ENCODE data around the gene SLC16A4. TPM values are rescaled to one million over a fixed set of nuclear protein-coding genes. Genes with fewer than 3 reads are reported as not detected.
A peak's percentile ranks its signal among the peaks of the same experiment; 100 is the strongest.
"Not testable (repeated sequence)": the region's sequence is repeated elsewhere in the genome, so short reads cannot be mapped to it uniquely, and the experiment has no call there.

SLC16A4 gene
- total RNA-seq, 1 donor from 2014 or later, result 14.8 TPM

GRCh38 chr1:110418729-110419128 lies 27.9 kb upstream of the SLC16A4 start:
- Mint-ChIP-seq H3K36me3 (ENCODE audit: low read depth, unreplicated experiment) (no peaks in the 10 kb centered on the region), H3K27ac (ENCODE audit: unreplicated experiment) (no peak overlapping the region), H3K4me3 (ENCODE audit: unreplicated experiment) (no peak overlapping the region), H3K9me3 (ENCODE audit: unreplicated experiment) (peaks cover 11% of the 10 kb centered on the region), H3K4me1 (ENCODE audit: low read depth, unreplicated experiment) (no peaks in the 10 kb centered on the region), H3K27me3 (ENCODE audit: low read depth, unreplicated experiment) (peaks cover 19% of the 10 kb centered on the region)
- Histone ChIP-seq H3K4me2 (ENCODE audit: low read length) (no peak overlapping the region), H4K20me1 (ENCODE audit: insufficient read depth, low read length) (no peaks in the 10 kb centered on the region), H3K9ac (ENCODE audit: low read length) (no peak overlapping the region), H3K36me3 (ENCODE audit: insufficient read depth, low read length) (no peaks in the 10 kb centered on the region), H3K4me1 (ENCODE audit: insufficient read depth, low read length) (no peaks in the 10 kb centered on the region), H3K27ac (ENCODE audit: low read depth, low read length) (no peak overlapping the region), H2AFZ (ENCODE audit: low read depth, low read length) (no peak overlapping the region), H3K27me3 (ENCODE audit: insufficient read depth, low read length) (peaks cover 12% of the 10 kb centered on the region), H3K4me3 (ENCODE audit: insufficient read depth, low read depth, low read length) (no peak overlapping the region), H3K79me2 (ENCODE audit: insufficient read depth, low read length) (no peaks in the 10 kb centered on the region), H3K9me3 (ENCODE audit: insufficient read depth, low read depth, low read length) (no peaks in the 10 kb centered on the region)
- TF ChIP-seq EZH2 (IDR thresholded peaks at IDR 0.05; ENCODE audit: insufficient read depth, low read length) (no peak), CTCF (IDR thresholded peaks at IDR 0.05; ENCODE audit: insufficient read depth, low read depth, low read length) (no peak)
- FAIRE-seq, result no peak
- DNase-seq (ENCODE audit: low read depth), result no peak

GRCh38 chr1:110413045-110413444 lies 22.2 kb upstream of the SLC16A4 start:
- not testable (repeated sequence) for FAIRE-seq; H3K4me3 ChIP-seq (ENCODE audit: insufficient read depth, low read depth, low read length); H3K36me3 Mint-ChIP-seq (ENCODE audit: low read depth, unreplicated experiment); H3K4me3 Mint-ChIP-seq (ENCODE audit: unreplicated experiment); H3K4me1 Mint-ChIP-seq (ENCODE audit: low read depth, unreplicated experiment); H3K36me3 ChIP-seq (ENCODE audit: insufficient read depth, low read length); H3K27ac Mint-ChIP-seq (ENCODE audit: unreplicated experiment); DNase-seq (ENCODE audit: low read depth); H3K4me1 ChIP-seq (ENCODE audit: insufficient read depth, low read length); H2AFZ ChIP-seq (ENCODE audit: low read depth, low read length); H3K9me3 Mint-ChIP-seq (ENCODE audit: unreplicated experiment); H3K27ac ChIP-seq (ENCODE audit: low read depth, low read length); H3K79me2 ChIP-seq (ENCODE audit: insufficient read depth, low read length); H3K9ac ChIP-seq (ENCODE audit: low read length); H3K4me2 ChIP-seq (ENCODE audit: low read length); H3K27me3 ChIP-seq (ENCODE audit: insufficient read depth, low read length); H4K20me1 ChIP-seq (ENCODE audit: insufficient read depth, low read length); H3K9me3 ChIP-seq (ENCODE audit: insufficient read depth, low read depth, low read length)
- peaks cover 17% of the 10 kb centered on the region for H3K27me3 Mint-ChIP-seq (ENCODE audit: low read depth, unreplicated experiment)

GRCh38 chr1:110412576-110412975 lies 21.8 kb upstream of the SLC16A4 start:
- Histone ChIP-seq H3K27me3 (ENCODE audit: insufficient read depth, low read length) (peaks cover 9% of the 10 kb centered on the region), H3K36me3 (ENCODE audit: insufficient read depth, low read length) (no peaks in the 10 kb centered on the region), H2AFZ (ENCODE audit: low read depth, low read length) (no peak overlapping the region), H3K79me2 (ENCODE audit: insufficient read depth, low read length) (peaks cover 5% of the 10 kb centered on the region), H3K4me3 (ENCODE audit: insufficient read depth, low read depth, low read length) (no peak overlapping the region), H3K4me2 (ENCODE audit: low read length) (no peak overlapping the region), H3K27ac (ENCODE audit: low read depth, low read length) (no peak overlapping the region), H4K20me1 (ENCODE audit: insufficient read depth, low read length) (no peaks in the 10 kb centered on the region), H3K9me3 (ENCODE audit: insufficient read depth, low read depth, low read length) (no peaks in the 10 kb centered on the region), H3K9ac (ENCODE audit: low read length) (no peak overlapping the region), H3K4me1 (ENCODE audit: insufficient read depth, low read length) (peaks cover 3% of the 10 kb centered on the region)
- Mint-ChIP-seq H3K4me3 (ENCODE audit: unreplicated experiment) (peak overlapping the region; percentile 1), H3K27ac (ENCODE audit: unreplicated experiment) (no peak overlapping the region), H3K4me1 (ENCODE audit: low read depth, unreplicated experiment) (peaks cover 8% of the 10 kb centered on the region), H3K27me3 (ENCODE audit: low read depth, unreplicated experiment) (peaks cover 16% of the 10 kb centered on the region), H3K36me3 (ENCODE audit: low read depth, unreplicated experiment) (no peaks in the 10 kb centered on the region), H3K9me3 (ENCODE audit: unreplicated experiment) (no peaks in the 10 kb centered on the region)
- FAIRE-seq (no peak), DNase-seq (ENCODE audit: low read depth) (peak; percentile 26)
- peak; percentile 57 for TF ChIP-seq CTCF (IDR thresholded peaks at IDR 0.05; ENCODE audit: insufficient read depth, low read depth, low read length)
- no peak for TF ChIP-seq EZH2 (IDR thresholded peaks at IDR 0.05; ENCODE audit: insufficient read depth, low read length)
